ENCODE data around the gene ZNF792. TPM values are rescaled to one million over a fixed set of nuclear protein-coding genes. Genes with fewer than 3 reads are reported as not detected.
"Not testable (repeated sequence)": the region's sequence is repeated elsewhere in the genome, so short reads cannot be mapped to it uniquely, and the experiment has no call there.

The ZNF792 gene
- total RNA-seq, 4 donors from 2014 or later: 2.8 to 6.7 (median 4.7) TPM

GRCh38 chr19:35009424-35010415 lies 45.7 kb upstream of the ZNF792 start:
- no peak overlapping the region for H3K4me3 ChIP-seq (ENCODE audit: low read depth, poor library complexity, severe bottlenecking)
- no peak for DNase-seq (ENCODE audit: low spot score in 2 of 2)
- intact Hi-C loops (cut with DNase I; ENCODE audit: low total_unique reads): loop anchor here (5.0 kb wide), 1 partner anchor 32 kb away; no protein-coding TSS in a partner anchor
- 87 to 88% methylated on average over 36 of the region's 36 CpGs for WGBS, 2 donors
- no peak for TF ChIP-seq POLR2A (IDR thresholded peaks at IDR 0.05)
- no peak for TF ChIP-seq CTCF (IDR thresholded peaks at IDR 0.05)

DNA sequence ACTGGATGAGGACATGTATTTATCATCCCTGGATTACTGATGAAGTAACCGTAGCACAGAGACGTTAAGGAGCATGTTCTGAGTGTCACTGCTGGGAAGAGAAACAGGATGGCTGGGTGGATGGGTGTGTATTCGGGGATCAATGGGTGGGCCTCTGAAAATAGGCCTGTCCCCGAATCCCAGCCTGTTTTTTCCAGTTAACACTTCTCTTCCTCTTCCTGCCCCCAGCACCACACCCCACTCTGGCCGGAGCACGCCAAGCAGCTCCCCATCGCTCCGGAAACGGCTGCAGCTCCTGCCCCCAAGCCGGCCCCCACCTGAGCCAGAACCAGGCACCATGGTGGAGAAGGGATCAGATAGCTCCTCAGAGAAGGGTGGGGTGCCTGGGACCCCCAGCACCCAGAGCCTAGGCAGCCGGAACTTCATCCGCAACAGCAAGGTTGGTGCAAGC lies 44.9 kb upstream of the ZNF792 start:
- intact Hi-C loops (cut with DNase I; ENCODE audit: low total_unique reads): no loop called here
- TF ChIP-seq POLR2A (IDR thresholded peaks at IDR 0.05) (no peak), CTCF (IDR thresholded peaks at IDR 0.05) (no peak)
- DNase-seq (ENCODE audit: low spot score in 2 of 2): no peak
- 85 to 86% methylated on average over 12 of the region's 12 CpGs for WGBS, 2 donors
- no peak overlapping the region for H3K4me3 ChIP-seq (ENCODE audit: low read depth, poor library complexity, severe bottlenecking)

GRCh38 chr19:35007427-35007826 lies 43.4 kb upstream of the ZNF792 start:
- DNase-seq (ENCODE audit: low spot score in 2 of 2); intact Hi-C loops (cut with DNase I; ENCODE audit: low total_unique reads); H3K4me3 ChIP-seq (ENCODE audit: low read depth, poor library complexity, severe bottlenecking): not testable (repeated sequence)
- 95 to 96% methylated on average over 8 of the region's 8 CpGs for WGBS, 2 donors

- intact Hi-C loops (cut with DNase I; ENCODE audit: low total_unique reads): no loop called here
- H3K4me3 ChIP-seq (ENCODE audit: low read depth, poor library complexity, severe bottlenecking): no peak overlapping the region
- 85 to 96% methylated on average over 5 of the region's 5 CpGs for WGBS, 2 donors
- DNase-seq (ENCODE audit: low spot score in 2 of 2): no peak
- TF ChIP-seq CTCF (IDR thresholded peaks at IDR 0.05) (no peak), POLR2A (IDR thresholded peaks at IDR 0.05) (no peak)
These were observed 43.0 kb upstream of the ZNF792 start for GRCh38 chr19:35006999-35007365.

DNA sequence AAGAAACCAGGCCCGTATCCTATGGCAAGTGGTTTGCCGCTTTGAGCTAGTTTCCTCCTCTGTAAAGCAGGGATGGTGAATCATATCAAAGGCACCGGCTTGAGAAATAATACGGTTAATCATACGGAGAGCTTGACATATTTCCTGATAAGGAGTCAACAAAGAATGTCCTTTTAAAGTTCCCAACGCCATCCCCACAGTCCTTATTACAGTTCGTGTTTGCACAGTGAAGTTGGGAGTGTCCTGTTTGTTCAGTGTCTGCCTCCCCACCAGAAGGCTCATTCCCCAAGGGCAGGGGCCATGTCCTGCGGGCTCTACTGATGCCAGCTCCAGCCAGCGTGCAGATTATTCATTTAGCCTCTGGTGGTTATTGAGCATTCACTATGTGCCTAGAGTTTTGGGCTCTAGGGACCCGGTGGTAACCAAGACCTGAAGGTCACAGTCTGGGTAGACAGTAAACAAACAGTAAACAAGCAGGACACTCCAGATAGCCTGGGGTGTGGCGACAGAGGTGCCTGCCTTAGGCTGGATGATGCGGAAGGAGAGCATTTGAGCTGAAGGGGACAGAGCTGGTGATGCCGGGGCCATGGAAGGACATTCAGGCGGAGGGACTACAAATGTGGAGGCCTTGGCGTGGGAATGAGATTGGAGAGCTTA lies 42.4 kb upstream of the ZNF792 start:
- no peak overlapping the region for H3K4me3 ChIP-seq (ENCODE audit: low read depth, poor library complexity, severe bottlenecking)
- intact Hi-C loops (cut with DNase I; ENCODE audit: low total_unique reads): no loop called here
- WGBS, 2 donors: 78 to 84% methylated on average over 15 of the region's 15 CpGs
- DNase-seq (ENCODE audit: low spot score in 2 of 2): no peak
- TF ChIP-seq POLR2A (IDR thresholded peaks at IDR 0.05) (no peak), CTCF (IDR thresholded peaks at IDR 0.05) (peak in 1 of 3 donors; percentile 22)

DNA sequence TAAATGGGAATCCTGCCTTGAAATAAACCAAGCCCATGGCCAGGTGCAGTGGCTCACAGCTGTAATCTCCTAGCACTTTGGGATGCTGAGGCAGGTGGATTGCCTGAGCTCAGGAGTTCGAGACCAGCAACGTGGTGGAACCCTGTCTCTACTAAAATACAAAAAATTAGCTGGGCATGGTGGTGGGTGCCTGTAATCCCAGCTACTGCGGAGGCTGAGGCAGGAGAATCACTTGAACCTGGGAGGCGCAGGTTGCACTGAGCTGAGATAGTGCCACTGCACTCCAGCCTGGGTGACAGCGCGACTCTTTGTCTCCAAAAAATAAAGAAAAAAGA lies 41.9 kb upstream of the ZNF792 start:
- H3K4me3 ChIP-seq (ENCODE audit: low read depth, poor library complexity, severe bottlenecking); intact Hi-C loops (cut with DNase I; ENCODE audit: low total_unique reads); DNase-seq (ENCODE audit: low spot score in 2 of 2): not testable (repeated sequence)
- 93 to 99% methylated on average over 6 of the region's 6 CpGs for WGBS, 2 donors
